Kidney tubule cell (primary cell): ENCODE measurements around the gene KBTBD13.
A peak's percentile ranks its signal among the peaks of the same experiment; 100 is the strongest.
"Not testable (repeated sequence)": the region's sequence is repeated elsewhere in the genome, so short reads cannot be mapped to it uniquely, and the experiment has no call there.

Experiments
- DNase-seq: peaks from one replicate; pipeline ENCODE4 v3.0.0-alpha.2; 2018; ENCODE audit warnings: low spot score

Gene KBTBD13

GRCh38 chr15:65069779-65070546, 6.6 kb upstream of the KBTBD13 start:
- no peak for DNase-seq

GRCh38 chr15:65071381-65071811, 5.2 kb upstream of the KBTBD13 start:
- DNase-seq, result no peak

- DNase-seq, result no peak
These were observed 4.5 kb upstream of the KBTBD13 start for GRCh38 chr15:65072027-65072426.

- DNase-seq, result no peak
These were observed 3.9 kb upstream of the KBTBD13 start for GRCh38 chr15:65072617-65073016.

GRCh38 chr15:65074946-65075345, 1.6 kb upstream of the KBTBD13 start:
- DNase-seq, result not testable (repeated sequence)

- DNase-seq, result not testable (repeated sequence)
These were observed 745 bp upstream of the KBTBD13 start for GRCh38 chr15:65075607-65076395.

GRCh38 chr15:65077291-65077980, 890 bp downstream of the KBTBD13 start:
- no peak for DNase-seq

- DNase-seq, result peak; percentile 70
These were observed 1.4 kb downstream of the KBTBD13 start for GRCh38 chr15:65077981-65078352.

GRCh38 chr15:65079580-65079979, 3.0 kb downstream of the KBTBD13 start:
- no peak for DNase-seq

- DNase-seq, result no peak
These were observed 4.7 kb downstream of the KBTBD13 start for GRCh38 chr15:65081270-65081669.

- DNase-seq, result no peak
These were observed 5.2 kb downstream of the KBTBD13 start for GRCh38 chr15:65081758-65082157.

GRCh38 chr15:65082303-65082953, 5.9 kb downstream of the KBTBD13 start:
- DNase-seq, result no peak

GRCh38 chr15:65083262-65083701, 6.7 kb downstream of the KBTBD13 start:
- no peak for DNase-seq

- DNase-seq, result no peak
These were observed 8.1 kb downstream of the KBTBD13 start for GRCh38 chr15:65084500-65085206.

GRCh38 chr15:65085207-65085753, 8.7 kb downstream of the KBTBD13 start:
- DNase-seq, result no peak

GRCh38 chr15:65085990-65086679, 9.6 kb downstream of the KBTBD13 start:
- DNase-seq, result peak; percentile 40

- DNase-seq, result no peak
These were observed 10.2 kb downstream of the KBTBD13 start for GRCh38 chr15:65086680-65087111.

- no peak for DNase-seq
These were observed 10.9 kb downstream of the KBTBD13 start for GRCh38 chr15:65087411-65087810.

- DNase-seq, result no peak
These were observed 11.5 kb downstream of the KBTBD13 start for GRCh38 chr15:65087873-65088642.

- DNase-seq, result no peak
These were observed 12.1 kb downstream of the KBTBD13 start for GRCh38 chr15:65088643-65089021.
